UCSD-AML1 (cell line): Measurements from ENCODE around the gene KRT77.
"Not testable (repeated sequence)": the region's sequence is repeated elsewhere in the genome, so short reads cannot be mapped to it uniquely, and the experiment has no call there.

Source experiments
- DNase-seq: peaks from one replicate; lab custom pipeline; 2025; ENCODE audit not compliant: unreplicated experiment; lab: John Stamatoyannopoulos, UW

Gene KRT77

DNA sequence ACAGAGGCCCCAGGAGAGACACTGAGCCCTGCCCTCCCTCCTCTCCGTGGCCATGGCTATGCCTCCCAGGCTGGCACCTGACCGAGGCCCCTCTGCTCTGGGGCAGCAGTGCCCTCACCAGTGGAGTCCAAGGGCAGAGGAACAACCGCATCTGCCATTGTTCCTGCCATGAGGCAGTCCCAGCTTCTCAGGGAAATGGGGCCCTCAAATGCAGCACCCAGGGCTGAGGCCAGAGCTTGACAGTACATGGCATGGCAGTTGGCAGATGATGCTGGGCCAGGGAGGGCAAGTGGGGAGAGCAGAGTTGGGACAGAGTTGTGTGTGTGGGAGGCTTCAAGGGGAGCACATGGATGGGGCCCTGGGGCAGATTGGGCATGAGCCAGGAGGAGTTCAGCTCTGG, 21.1 kb upstream of the KRT77 start:
- no peak for DNase-seq

DNA sequence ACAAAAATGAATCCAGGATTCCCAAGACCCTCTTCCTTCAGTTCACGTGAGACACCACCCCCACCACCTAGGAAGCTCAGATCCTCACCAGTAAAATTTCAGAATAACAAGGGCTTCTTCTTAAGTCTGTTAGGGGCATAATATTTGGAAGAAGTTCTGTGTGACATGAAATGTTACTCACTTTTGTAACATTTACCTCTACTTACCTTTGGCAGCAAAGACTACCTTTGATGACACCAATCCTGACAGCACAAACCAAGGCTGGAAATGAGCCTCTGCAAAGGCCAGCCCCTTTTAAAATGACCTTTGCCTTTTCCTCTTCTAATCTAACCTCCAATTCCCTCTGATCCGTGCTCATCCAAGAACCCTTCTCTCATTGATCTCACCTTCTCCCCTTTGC, 19.4 kb upstream of the KRT77 start:
- DNase-seq, result no peak

DNA sequence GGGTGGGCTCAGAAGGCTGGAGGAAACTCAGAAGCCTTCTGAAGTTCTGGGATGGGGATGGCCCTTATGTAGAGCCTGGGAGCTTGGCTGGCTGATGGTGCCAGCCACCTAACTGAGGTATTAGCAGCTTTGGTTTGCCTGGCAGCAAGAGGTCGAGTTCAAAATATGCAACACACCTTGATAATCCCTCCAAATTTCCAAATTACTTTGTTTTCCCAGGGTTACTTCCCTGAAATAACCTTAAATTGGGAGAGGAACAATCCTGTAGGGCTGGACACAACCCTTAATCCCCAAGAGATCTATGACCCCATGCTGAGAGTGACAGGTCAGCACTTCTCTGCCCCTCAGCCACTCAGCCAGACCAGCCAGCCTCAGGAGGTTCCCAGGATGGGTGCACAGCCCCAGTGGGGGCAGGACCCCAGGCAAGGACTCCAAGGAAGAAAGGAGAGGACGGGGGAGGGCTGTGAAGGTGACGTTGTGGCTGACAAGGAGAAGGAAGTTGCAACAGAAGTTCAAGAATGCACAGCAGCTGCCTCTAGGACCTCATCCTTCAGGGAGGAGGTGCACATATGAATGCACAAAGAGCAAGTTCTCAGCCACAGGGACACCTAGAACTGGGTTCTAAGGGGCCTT, 18.6 kb upstream of the KRT77 start:
- no peak for DNase-seq

DNA sequence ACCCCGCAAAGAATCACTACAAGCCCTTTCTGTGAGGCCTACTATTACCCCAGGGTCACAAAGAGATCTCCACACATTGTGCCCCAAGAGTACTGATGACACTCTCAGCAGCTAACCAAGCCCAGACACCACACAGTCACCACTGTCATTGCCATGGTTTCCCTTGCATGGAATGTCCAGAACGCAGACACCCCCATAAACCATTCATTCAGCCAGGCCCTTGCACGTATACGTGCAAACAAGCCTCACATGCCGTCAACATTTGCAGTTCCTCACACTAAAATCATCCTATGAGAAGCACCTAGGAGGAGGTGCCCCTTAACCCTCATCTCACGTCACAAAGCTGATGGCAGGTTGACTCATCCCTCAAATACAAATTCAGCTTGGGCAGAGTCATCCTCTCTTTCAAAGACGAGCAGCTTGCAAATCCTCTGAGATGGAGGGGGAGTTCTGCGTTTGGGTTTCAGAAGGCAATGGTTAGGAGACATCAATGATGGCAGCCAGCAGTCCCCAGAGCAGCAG, 17.1 kb upstream of the KRT77 start:
- no peak for DNase-seq

DNA sequence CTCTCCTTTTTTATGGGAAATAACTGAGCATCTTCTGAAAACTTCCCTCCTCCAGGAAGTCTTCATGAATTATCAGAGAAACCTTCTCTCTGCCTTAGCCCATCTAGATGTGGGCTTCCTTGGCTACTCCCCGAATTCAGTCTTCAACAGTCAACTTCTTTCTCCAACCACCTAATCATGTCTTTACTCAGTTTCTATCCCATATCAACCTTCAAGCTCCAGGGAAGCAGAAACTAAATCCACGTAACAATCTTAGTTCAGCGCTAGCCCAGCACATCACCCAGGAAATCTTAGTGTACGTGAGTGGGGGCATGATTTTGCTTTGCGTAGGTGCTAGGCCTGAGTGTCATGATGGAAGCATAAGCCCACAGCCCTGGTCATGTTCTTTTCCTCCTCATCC, 12.7 kb upstream of the KRT77 start:
- no peak for DNase-seq

DNA sequence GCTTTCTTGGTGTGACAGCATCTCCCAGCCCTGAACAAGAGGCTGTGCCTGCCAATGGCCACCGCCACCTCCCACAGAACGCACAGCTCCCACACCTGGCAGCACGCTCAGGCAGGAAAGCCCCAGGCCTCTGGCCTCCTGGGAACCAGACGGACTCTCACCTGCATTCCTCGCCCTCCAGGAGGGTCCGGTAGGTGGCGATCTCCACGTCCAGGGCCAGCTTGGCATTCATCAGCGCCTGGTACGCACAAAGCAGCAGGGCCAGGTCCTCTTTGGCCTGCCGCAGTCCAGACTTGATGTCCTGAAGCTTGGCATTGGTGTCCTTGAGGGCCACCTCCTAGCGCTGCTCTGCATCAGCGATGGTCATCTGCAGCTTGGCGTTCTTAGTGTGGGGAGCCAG, 12.1 kb upstream of the KRT77 start:
- no peak for DNase-seq

DNA sequence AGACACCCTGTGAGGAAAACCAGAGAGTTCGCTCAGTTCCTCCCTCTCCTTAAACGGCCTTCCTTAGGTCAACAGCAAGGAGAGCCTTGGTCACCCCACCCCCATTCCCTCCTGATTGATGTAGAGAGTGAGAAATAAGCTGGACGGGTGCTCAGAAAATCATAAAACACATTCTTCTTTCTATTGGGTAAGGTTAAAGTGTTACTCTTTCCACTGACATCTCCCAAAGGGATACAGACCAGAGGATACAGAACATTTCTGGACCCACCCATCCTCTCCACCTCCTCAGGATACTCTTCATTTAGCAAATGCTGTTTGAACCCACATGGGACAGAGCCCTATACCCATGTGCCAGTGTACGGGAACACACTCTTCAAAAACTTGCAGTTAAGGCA, 11.6 kb upstream of the KRT77 start:
- DNase-seq, result no peak

DNA sequence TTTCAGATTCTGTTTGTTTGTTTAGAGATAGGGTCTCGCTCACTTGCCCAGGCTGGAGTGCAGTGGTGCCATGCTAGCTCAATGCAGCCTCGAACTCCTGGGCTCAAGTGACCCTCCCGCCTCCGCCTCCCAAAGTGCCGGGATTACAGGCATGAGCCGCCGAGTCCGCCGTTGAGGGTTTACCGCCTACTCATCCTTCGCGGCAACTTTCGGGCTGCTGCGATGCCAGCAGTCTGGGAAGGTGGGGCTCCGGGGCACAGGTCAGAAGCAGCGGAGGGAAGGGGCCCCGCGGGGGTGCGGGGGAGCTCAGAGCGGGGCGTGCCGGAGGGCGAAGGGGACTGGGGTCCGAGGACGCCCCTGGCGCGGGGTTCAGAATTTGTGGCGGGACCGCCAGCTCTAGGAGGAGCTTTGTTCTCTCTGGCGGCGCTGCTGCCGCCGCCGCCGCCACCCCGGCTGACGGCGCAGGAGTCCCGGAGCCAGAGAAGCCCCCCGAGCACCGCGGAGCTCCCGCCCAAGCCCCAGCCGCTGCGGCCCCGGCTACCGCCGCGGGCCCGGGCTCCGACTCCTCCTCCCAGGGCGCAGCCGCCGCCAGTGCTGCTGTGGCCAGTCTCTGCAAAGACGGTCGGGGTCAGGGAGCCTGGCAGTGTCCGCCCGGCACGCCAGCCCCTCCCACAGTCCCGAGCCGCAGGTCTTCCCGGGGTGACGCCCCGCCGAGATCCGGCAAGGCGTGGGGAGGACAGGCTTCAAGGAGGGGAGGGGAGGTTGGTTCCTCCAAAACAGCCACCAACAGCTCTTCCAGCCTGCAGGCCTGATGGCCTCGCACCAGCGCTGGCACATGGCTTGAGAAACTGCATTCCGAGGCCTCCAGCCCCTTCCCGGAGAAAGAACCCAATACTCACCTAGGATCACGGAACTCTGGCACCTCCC, 10.9 kb upstream of the KRT77 start:
- no peak for DNase-seq

DNA sequence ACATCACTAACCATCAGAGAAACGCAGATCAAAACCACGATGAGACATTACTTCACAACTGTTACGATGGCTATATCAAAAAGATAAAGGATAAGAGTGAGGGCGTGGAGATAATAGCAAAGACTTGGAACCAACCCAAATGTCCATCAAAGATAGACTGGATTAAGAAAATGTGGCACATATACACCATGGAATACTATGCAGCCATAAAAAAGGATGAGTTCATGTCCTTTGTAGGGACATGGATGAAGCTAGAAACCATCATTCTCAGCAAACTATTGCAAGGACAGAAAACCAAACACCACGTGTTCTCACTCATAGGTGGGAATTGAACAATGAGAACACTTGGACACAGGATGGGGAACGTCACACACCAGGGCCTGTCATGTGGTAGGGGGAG, 8.8 kb upstream of the KRT77 start:
- not testable (repeated sequence) for DNase-seq

DNA sequence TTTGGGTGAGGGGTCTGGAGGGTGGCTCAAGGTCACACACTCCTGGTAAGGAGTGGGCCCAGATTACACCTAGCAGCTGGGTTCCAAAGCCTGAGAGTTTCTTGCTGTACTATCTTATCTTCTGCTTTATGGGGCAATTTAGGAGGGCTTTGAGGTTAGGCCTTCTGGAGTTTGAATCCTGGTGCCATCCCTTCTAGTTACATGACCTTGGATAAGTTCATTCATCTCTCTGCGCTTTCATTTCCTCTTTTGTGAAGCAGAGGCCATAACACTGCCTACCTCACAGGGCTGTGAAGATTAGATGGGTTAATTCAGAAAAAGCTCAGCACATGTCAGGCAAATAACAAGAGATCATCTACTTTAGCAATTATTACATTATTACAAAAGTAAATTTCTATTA, 7.4 kb upstream of the KRT77 start:
- no peak for DNase-seq

DNA sequence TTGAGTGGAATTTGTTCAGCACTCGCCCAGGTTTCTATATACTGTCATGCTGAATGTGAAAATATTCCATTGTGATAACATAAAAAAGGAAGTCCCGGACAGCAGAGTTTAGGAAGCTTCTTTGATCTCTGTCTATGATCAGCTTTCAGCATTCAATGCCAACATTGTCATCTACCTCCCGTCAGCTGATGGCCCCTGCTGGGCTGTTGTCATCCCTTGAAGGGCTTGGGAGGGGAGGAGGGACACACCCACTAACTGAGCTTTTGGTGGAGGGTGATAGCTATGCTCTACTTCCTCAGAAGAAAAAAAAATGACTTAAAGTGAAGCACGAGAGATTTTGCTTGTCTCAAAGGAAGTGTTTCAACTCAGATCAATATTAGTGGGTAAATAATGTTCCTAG, 4.7 kb upstream of the KRT77 start:
- no peak for DNase-seq

DNA sequence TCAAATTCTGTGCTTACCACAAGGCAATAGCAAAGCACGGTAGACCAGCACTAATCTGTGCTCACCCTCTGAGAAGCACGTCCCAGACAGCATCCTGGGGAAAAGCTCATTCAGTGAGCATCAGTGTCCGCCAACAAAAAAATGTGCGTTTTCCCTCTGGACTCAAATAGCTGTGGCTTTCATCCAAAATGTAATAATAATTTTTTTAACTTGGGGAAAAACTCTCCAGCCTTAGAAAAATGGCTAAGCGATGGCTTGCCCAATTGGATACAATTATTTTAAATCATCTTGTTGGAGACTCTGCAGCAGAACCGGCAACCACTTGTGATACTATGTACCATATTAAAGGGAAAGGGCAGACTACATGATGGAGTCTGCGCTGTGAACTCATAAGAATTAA, 1.1 kb upstream of the KRT77 start:
- DNase-seq, result no peak

DNA sequence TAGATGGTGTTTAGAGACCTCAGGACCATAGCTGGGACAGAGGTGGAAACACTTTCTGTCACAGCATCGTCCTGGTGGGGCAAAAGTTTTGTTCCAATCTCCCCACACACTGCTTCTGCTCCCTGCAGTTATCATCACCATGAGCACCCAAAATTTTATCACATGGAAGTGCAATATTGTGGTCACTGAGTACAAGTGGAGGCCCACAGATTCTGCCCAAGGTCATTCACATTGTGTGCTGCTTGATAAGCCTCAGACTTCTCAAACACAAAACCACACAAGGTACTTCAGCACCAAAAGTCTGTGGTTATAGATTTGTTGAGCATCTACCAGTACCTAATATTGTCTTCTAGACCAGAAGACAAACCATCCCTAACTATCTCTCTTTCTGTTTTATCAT, 554 bp upstream of the KRT77 start:
- no peak for DNase-seq

DNA sequence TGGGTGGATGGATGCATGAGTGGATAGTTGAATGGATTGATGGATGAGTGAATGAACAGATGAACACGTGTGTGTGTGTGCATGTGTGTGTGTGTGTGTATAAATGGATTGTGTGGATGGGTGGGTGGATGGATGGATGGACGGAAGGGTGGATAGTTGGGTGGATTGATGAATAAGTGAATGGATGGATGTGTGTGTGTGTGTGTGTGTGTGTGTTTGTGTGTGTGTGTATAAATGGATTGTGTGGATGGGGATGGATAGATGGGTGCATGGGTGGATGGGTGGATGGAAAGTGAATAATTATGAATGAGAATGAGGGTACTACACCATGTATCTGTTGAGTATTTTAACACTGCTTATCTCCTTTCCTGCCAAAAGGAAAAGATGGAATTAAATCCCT, 986 bp downstream of the KRT77 start:
- no peak for DNase-seq

DNA sequence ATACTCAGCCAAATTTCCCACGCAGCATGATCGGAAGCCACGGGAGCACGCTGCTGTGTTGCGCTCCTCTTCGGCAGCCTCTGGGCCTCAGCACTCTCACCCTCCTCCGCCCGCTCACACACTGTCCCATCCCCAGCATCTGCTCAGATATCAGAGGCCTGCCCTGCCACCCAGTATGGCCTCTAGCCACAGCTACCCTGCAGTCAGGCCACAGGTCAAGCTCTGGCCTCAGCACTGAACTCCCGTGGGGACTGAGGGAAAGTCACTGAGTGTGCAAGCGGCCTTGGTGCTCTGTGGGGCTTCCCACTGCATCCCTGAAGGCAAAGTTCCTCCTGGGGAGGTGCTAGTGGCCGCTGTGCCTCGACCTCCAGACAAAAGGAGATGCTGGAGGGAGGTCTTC, 2.0 kb downstream of the KRT77 start:
- no peak for DNase-seq

DNA sequence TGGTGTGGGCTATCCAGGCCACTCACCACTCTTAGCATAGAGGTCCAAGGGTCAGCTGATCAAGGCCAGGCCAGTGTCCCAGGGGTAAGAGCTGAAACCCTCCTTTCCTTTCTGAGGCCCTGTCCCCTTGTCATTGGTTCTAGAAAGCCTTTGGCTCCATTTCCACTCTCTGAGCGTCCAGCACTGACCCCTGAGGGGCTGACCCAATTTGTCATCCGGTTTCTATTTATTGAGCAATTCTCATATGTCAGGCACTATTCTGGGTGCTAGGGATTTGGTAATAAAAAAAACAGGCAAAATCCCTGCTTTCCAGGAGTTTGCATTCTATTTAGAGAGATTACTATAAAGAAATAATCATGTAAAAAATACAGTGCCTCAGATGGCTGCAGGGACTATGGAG, 3.4 kb downstream of the KRT77 start:
- DNase-seq, result no peak

DNA sequence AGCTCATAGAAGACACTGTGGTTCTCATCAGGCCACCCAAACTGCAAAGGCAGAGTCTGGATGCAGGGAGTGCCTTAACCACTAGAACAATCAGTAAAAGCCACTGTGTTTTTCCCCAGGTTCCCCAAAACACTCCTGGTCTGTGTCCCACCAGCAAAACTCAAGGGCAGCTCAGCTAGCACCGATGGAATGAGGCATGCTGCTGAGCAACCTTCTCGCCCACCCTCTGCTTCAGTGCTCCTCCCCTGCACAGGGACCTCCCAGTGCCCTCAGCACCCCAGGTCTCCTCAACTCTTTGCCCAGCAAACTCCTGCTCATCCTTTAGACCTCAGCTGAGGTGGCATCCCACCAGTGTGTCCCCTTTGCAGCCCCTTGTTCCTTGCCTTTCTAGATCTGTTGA, 4.0 kb downstream of the KRT77 start:
- no peak for DNase-seq

DNA sequence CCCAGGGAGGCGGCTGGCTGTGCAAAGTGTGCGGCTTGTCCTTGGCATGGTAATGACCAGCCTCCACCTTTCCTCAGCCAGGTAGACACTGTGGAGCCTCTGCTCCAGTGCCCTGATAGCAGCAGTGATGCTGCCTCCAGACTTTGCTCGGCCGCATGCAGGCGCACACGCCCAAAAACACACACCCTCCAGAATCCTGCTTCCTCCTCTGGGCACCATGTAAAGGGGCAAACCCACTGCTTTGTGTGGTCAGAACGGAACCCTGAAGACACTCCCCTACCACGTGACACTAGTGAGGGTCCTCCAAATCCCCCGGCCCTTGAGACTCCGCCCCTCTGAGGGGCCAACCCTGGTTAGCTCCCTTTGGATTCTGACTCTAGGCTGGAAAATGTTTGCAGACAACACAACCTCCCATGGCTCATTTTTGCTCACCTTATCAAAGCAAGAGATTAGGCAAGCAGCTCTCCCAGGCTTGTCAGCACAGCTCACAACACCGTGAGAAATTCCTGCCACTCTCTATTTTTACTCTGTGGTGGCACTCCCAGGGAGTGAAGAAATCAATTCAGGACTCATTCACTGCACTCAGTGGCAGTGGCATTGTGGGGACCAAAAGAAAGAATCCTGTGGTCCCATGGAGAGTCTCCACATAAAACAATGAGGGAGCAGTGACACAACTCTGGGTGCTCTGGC, 4.5 kb downstream of the KRT77 start:
- no peak for DNase-seq

DNA sequence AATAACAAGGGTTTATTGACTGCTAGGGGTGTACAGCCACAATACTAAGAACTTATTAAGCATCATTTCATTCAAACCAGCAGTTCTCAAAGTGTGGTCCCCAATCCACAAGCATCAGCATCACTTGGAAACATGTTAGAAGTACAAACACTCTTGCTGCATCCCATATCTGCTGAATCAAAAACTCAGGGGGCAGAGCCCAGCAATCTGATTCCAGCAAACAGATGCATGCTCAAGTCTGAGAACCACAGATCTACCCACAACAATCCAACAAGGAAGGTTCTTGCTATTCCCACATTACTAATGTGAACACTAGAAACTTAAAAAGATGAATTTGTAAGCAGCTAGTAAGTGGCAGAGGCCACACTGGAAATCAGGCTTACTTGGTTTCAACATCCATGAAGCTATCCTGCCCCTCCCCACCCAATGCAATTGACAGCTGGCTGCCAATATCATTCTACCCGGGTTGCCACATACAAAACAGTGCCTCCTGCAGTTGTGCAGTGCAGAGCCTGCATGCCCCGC, 6.2 kb downstream of the KRT77 start:
- DNase-seq, result no peak

DNA sequence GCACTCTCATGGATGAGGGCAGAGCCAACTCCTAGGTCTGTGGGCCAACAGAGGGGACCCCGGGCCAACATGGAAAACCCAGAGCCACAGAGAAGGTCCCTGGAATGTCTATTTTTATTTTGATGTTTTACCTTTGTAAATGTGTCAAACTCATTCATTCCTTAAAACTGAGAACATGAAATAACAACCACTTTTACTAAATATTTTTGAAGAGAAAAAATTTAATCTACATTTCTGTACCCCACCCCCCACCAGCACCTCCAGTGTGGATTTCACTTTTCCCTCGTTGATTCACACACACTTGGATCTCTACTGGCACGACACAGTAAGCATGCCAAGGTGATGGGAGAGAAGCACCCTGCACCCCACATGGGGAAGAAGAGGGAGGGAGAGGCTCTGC, 6.7 kb downstream of the KRT77 start:
- no peak for DNase-seq

DNA sequence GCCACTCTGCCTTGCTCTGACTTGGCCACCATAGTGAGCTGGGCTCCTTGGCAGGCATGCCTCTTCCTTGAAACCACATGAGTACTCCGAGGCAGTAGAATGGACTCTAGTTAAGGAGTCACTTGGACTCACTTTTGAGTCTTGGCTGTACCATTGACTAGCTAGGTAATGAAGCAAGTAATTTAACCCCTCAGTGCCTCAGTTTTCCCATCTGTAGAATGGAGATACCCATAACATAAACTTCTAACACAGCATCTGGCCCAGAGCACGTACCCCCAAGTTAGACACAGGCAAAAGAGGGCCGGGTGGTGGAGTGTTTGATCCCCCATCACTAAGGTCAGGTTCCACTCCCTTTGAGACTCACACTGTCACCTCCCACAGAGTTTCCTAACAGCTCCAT, 8.3 kb downstream of the KRT77 start:
- no peak for DNase-seq

DNA sequence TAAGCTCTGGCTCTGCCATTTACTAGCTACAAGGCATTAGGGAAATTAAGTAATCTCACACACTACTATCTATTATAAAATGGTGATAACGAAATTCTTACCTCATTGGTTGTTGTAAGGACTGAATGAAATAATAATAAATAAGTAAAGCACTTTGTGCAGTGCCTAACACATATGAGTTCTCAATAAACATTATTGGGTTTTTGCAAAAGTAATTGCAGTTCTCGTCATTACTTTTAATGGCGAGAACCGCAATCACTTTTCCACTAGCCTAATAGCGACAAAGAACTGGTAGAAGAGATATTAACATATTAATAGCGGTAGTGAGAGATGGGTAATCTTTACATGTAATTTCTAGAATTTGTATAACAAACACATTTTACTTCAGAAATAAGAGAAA, 9.2 kb downstream of the KRT77 start:
- no peak for DNase-seq
